ENCODE measurements around the gene RFTN1.
A peak's percentile ranks its signal among the peaks of the same experiment; 100 is the strongest.

The RFTN1 gene

GRCh38 chr3:16302082-16302631 is 211.3 kb downstream of the RFTN1 start:
- H3K9ac ChIP-seq (ENCODE audit: low read depth, low read length, poor library complexity): no peak overlapping the region
- peaks cover 7 to 10% of the 10 kb centered on the region in 2 donors for H3K4me1 ChIP-seq (ENCODE audit: control insufficient read depth in 2 of 2, insufficient read depth in 1 of 2, low read depth in 1 of 2, low read length in 2 of 2)
- H4K91ac ChIP-seq (ENCODE audit: low read depth, low read length, poor library complexity): no peak overlapping the region
- no peak overlapping the region for H3K18ac ChIP-seq (ENCODE audit: low read length)
- H3K14ac ChIP-seq (ENCODE audit: low read length): no peak overlapping the region
- no peak overlapping the region for H2BK12ac ChIP-seq (ENCODE audit: low read length)
- no peak overlapping the region for H3K23ac ChIP-seq (ENCODE audit: low read depth, low read length, poor library complexity)
- H2BK15ac ChIP-seq (ENCODE audit: low read length): no peak overlapping the region
- H3K27me3 ChIP-seq (ENCODE audit: control insufficient read depth in 3 of 3, insufficient read depth in 3 of 3, low read depth in 1 of 3, low read length in 3 of 3): no peaks in the 10 kb centered on the region
- H3K79me1 ChIP-seq (ENCODE audit: low read depth, low read length): no peaks in the 10 kb centered on the region
- no CpG with 5 or more reads among the region's 6 CpGs for WGBS, 2 donors (ENCODE audit: extremely low coverage in 2 of 2, insufficient read length in 2 of 2, insufficient replicate concordance in 1 of 2)
- DNase-seq (ENCODE audit: low spot score): no peak
- H3K36me3 ChIP-seq (replicated peaks in 1 of 2; ENCODE audit: control insufficient read depth in 2 of 2, insufficient read depth in 2 of 2, low read length in 2 of 2): peaks cover 8 to 81% of the 10 kb centered on the region in 2 donors
- no peak overlapping the region for H3K4me3 ChIP-seq (ENCODE audit: low read length in 2 of 2)
- H2BK5ac ChIP-seq (ENCODE audit: low read length): no peak overlapping the region
- H4K8ac ChIP-seq (ENCODE audit: low read depth, low read length): no peak overlapping the region
- H2AK5ac ChIP-seq (ENCODE audit: low read depth, low read length): no peak overlapping the region
- H3K4me2 ChIP-seq (ENCODE audit: insufficient read depth, low read length, poor library complexity, severe bottlenecking): no peak overlapping the region
- H3K9me3 ChIP-seq (replicated peaks in 1 of 2; ENCODE audit: control insufficient read depth in 2 of 2, insufficient read depth in 1 of 2, low read depth in 1 of 2, low read length in 2 of 2): peaks cover 2 to 10% of the 10 kb centered on the region in 2 donors
- H2BK120ac ChIP-seq (ENCODE audit: low read depth, low read length): no peak overlapping the region
- no peak overlapping the region for H3K27ac ChIP-seq (replicated peaks; ENCODE audit: low read length)
- H3K4ac ChIP-seq (ENCODE audit: low read length): no peak overlapping the region
- H2AFZ ChIP-seq (ENCODE audit: low read length): no peak overlapping the region

GRCh38 chr3:16301507-16301906 is 212.0 kb downstream of the RFTN1 start:
- no peaks in the 10 kb centered on the region for H3K79me1 ChIP-seq (ENCODE audit: low read depth, low read length)
- no peak for DNase-seq (ENCODE audit: low spot score)
- H3K18ac ChIP-seq (ENCODE audit: low read length): no peak overlapping the region
- no peak overlapping the region for H3K4me2 ChIP-seq (ENCODE audit: insufficient read depth, low read length, poor library complexity, severe bottlenecking)
- no peak overlapping the region for H3K4me3 ChIP-seq (ENCODE audit: low read length in 2 of 2)
- H2BK120ac ChIP-seq (ENCODE audit: low read depth, low read length): no peak overlapping the region
- peaks cover 7 to 10% of the 10 kb centered on the region in 2 donors for H3K4me1 ChIP-seq (ENCODE audit: control insufficient read depth in 2 of 2, insufficient read depth in 1 of 2, low read depth in 1 of 2, low read length in 2 of 2)
- H3K9ac ChIP-seq (ENCODE audit: low read depth, low read length, poor library complexity): no peak overlapping the region
- H2BK15ac ChIP-seq (ENCODE audit: low read length): no peak overlapping the region
- no CpG with 5 or more reads among the region's 6 CpGs for WGBS, 2 donors (ENCODE audit: extremely low coverage in 2 of 2, insufficient read length in 2 of 2, insufficient replicate concordance in 1 of 2)
- no peak overlapping the region for H2BK5ac ChIP-seq (ENCODE audit: low read length)
- H2AK5ac ChIP-seq (ENCODE audit: low read depth, low read length): no peak overlapping the region
- no peaks in the 10 kb centered on the region for H3K27me3 ChIP-seq (ENCODE audit: control insufficient read depth in 3 of 3, insufficient read depth in 3 of 3, low read depth in 1 of 3, low read length in 3 of 3)
- H3K4ac ChIP-seq (ENCODE audit: low read length): no peak overlapping the region
- no peak overlapping the region for H4K8ac ChIP-seq (ENCODE audit: low read depth, low read length)
- peaks cover 2 to 16% of the 10 kb centered on the region in 2 donors for H3K9me3 ChIP-seq (replicated peaks in 1 of 2; ENCODE audit: control insufficient read depth in 2 of 2, insufficient read depth in 1 of 2, low read depth in 1 of 2, low read length in 2 of 2)
- no peak overlapping the region for H3K27ac ChIP-seq (replicated peaks; ENCODE audit: low read length)
- H3K14ac ChIP-seq (ENCODE audit: low read length): no peak overlapping the region
- H3K36me3 ChIP-seq (replicated peaks in 1 of 2; ENCODE audit: control insufficient read depth in 2 of 2, insufficient read depth in 2 of 2, low read length in 2 of 2): peaks cover 8 to 84% of the 10 kb centered on the region in 2 donors
- no peak overlapping the region for H2AFZ ChIP-seq (ENCODE audit: low read length)
- H2BK12ac ChIP-seq (ENCODE audit: low read length): no peak overlapping the region
- no peak overlapping the region for H4K91ac ChIP-seq (ENCODE audit: low read depth, low read length, poor library complexity)
- no peak overlapping the region for H3K23ac ChIP-seq (ENCODE audit: low read depth, low read length, poor library complexity)

GRCh38 chr3:16300881-16301359 is 212.6 kb downstream of the RFTN1 start:
- H3K4me1 ChIP-seq (ENCODE audit: control insufficient read depth in 2 of 2, insufficient read depth in 1 of 2, low read depth in 1 of 2, low read length in 2 of 2): peaks cover 7 to 10% of the 10 kb centered on the region in 2 donors
- H3K14ac ChIP-seq (ENCODE audit: low read length): no peak overlapping the region
- no peak overlapping the region for H2BK5ac ChIP-seq (ENCODE audit: low read length)
- H3K79me1 ChIP-seq (ENCODE audit: low read depth, low read length): no peaks in the 10 kb centered on the region
- H4K8ac ChIP-seq (ENCODE audit: low read depth, low read length): peak overlapping the region; percentile 52
- no peak overlapping the region for H2BK120ac ChIP-seq (ENCODE audit: low read depth, low read length)
- H3K36me3 ChIP-seq (replicated peaks in 1 of 2; ENCODE audit: control insufficient read depth in 2 of 2, insufficient read depth in 2 of 2, low read length in 2 of 2): peaks cover 9 to 84% of the 10 kb centered on the region in 2 donors
- H3K18ac ChIP-seq (ENCODE audit: low read length): no peak overlapping the region
- H2BK15ac ChIP-seq (ENCODE audit: low read length): no peak overlapping the region
- H4K91ac ChIP-seq (ENCODE audit: low read depth, low read length, poor library complexity): no peak overlapping the region
- no peak overlapping the region for H3K4ac ChIP-seq (ENCODE audit: low read length)
- no peak overlapping the region for H3K4me2 ChIP-seq (ENCODE audit: insufficient read depth, low read length, poor library complexity, severe bottlenecking)
- no peak for DNase-seq (ENCODE audit: low spot score)
- no peak overlapping the region for H3K9ac ChIP-seq (ENCODE audit: low read depth, low read length, poor library complexity)
- H3K27ac ChIP-seq (replicated peaks; ENCODE audit: low read length): no peak overlapping the region
- no peak overlapping the region for H2AK5ac ChIP-seq (ENCODE audit: low read depth, low read length)
- no peak overlapping the region for H2BK12ac ChIP-seq (ENCODE audit: low read length)
- no peak overlapping the region for H3K4me3 ChIP-seq (ENCODE audit: low read length in 2 of 2)
- no peak overlapping the region for H2AFZ ChIP-seq (ENCODE audit: low read length)
- no peak overlapping the region for H3K23ac ChIP-seq (ENCODE audit: low read depth, low read length, poor library complexity)
- no CpG with 5 or more reads among the region's 2 CpGs for WGBS, 2 donors (ENCODE audit: extremely low coverage in 2 of 2, insufficient read length in 2 of 2, insufficient replicate concordance in 1 of 2)
- no peaks in the 10 kb centered on the region for H3K27me3 ChIP-seq (ENCODE audit: control insufficient read depth in 3 of 3, insufficient read depth in 3 of 3, low read depth in 1 of 3, low read length in 3 of 3)
- peaks cover 2 to 21% of the 10 kb centered on the region in 2 donors for H3K9me3 ChIP-seq (replicated peaks in 1 of 2; ENCODE audit: control insufficient read depth in 2 of 2, insufficient read depth in 1 of 2, low read depth in 1 of 2, low read length in 2 of 2)

GRCh38 chr3:16300307-16300706 is 213.2 kb downstream of the RFTN1 start:
- no peak overlapping the region for H2BK15ac ChIP-seq (ENCODE audit: low read length)
- H3K79me1 ChIP-seq (ENCODE audit: low read depth, low read length): no peaks in the 10 kb centered on the region
- H3K27ac ChIP-seq (replicated peaks; ENCODE audit: low read length): no peak overlapping the region
- peaks cover 3 to 25% of the 10 kb centered on the region in 2 donors for H3K9me3 ChIP-seq (replicated peaks in 1 of 2; ENCODE audit: control insufficient read depth in 2 of 2, insufficient read depth in 1 of 2, low read depth in 1 of 2, low read length in 2 of 2)
- no peak overlapping the region for H3K23ac ChIP-seq (ENCODE audit: low read depth, low read length, poor library complexity)
- peaks cover 9 to 84% of the 10 kb centered on the region in 2 donors for H3K36me3 ChIP-seq (replicated peaks in 1 of 2; ENCODE audit: control insufficient read depth in 2 of 2, insufficient read depth in 2 of 2, low read length in 2 of 2)
- H3K18ac ChIP-seq (ENCODE audit: low read length): no peak overlapping the region
- H3K14ac ChIP-seq (ENCODE audit: low read length): no peak overlapping the region
- DNase-seq (ENCODE audit: low spot score): no peak
- H3K9ac ChIP-seq (ENCODE audit: low read depth, low read length, poor library complexity): no peak overlapping the region
- H3K27me3 ChIP-seq (ENCODE audit: control insufficient read depth in 3 of 3, insufficient read depth in 3 of 3, low read depth in 1 of 3, low read length in 3 of 3): no peaks in the 10 kb centered on the region
- H4K91ac ChIP-seq (ENCODE audit: low read depth, low read length, poor library complexity): no peak overlapping the region
- no peak overlapping the region for H2BK120ac ChIP-seq (ENCODE audit: low read depth, low read length)
- H2AFZ ChIP-seq (ENCODE audit: low read length): no peak overlapping the region
- no peak overlapping the region for H2BK12ac ChIP-seq (ENCODE audit: low read length)
- H3K4me2 ChIP-seq (ENCODE audit: insufficient read depth, low read length, poor library complexity, severe bottlenecking): no peak overlapping the region
- H3K4ac ChIP-seq (ENCODE audit: low read length): no peak overlapping the region
- no peak overlapping the region for H4K8ac ChIP-seq (ENCODE audit: low read depth, low read length)
- H2BK5ac ChIP-seq (ENCODE audit: low read length): no peak overlapping the region
- H2AK5ac ChIP-seq (ENCODE audit: low read depth, low read length): no peak overlapping the region
- no peak overlapping the region for H3K4me3 ChIP-seq (ENCODE audit: low read length in 2 of 2)
- H3K4me1 ChIP-seq (ENCODE audit: control insufficient read depth in 2 of 2, insufficient read depth in 1 of 2, low read depth in 1 of 2, low read length in 2 of 2): peaks cover 7 to 10% of the 10 kb centered on the region in 2 donors
- whole genome bisulfite sequencing, 2 donors (ENCODE audit: extremely low coverage in 2 of 2, insufficient read length in 2 of 2, insufficient replicate concordance in 1 of 2): no CpG with 5 or more reads among the region's 2 CpGs

All from neuronal stem cell (in vitro differentiated cells).